Caco-2 (cell line): ENCODE data around the gene MMEL1. TPM values are rescaled to one million over a fixed set of nuclear protein-coding genes. Genes with fewer than 3 reads are reported as not detected.

ENCODE experiments used
- BruUV-seq: library from RNA; stranded (reverse); fragments of 400-500 nt; replicated peaks from 2 replicates; lab custom pipeline; 2021; lab: Mats Ljungman, UMichigan
- CTCF ChIA-PET: fragments of 300-600 bp; sonication (Branson Sonifier 250); formaldehyde crosslinking; loops from one replicate; lab custom pipeline; 2022; ENCODE audit warnings: antibody characterized with exemption; lab: Charles Lee
- POLR2A ChIA-PET: fragments of 300-600 bp; sonication (Branson Sonifier 250); formaldehyde crosslinking; loops from one replicate; lab custom pipeline; 2022; ENCODE audit warnings: antibody characterized with exemption; lab: Charles Lee
- DNase-seq, 2 experiments: peaks; one replicate each; pipeline versions ENCODE4 v3.0.0 to v3.0.0-alpha.2; 2020 to 2022
- H3K27me3 ChIP-seq: replicated peaks from 2 replicates; pipeline ENCODE4 v1.6.0; 2011; ENCODE audit warnings: low read length; ENCODE audit not compliant: control insufficient read depth, insufficient read depth
- H3K36me3 ChIP-seq: 2 replicates; pipeline ENCODE4 v1.5.1; 2011; ENCODE audit warnings: low read length; ENCODE audit not compliant: control insufficient read depth, insufficient read depth
- H3K4me1 ChIP-seq: fragments of 250-450 bp; sonication (Bioruptor Pico); 2 replicates; pipeline ENCODE4 v1.5.1; 2020; ENCODE audit warnings: mild to moderate bottlenecking
- H3K4me3 ChIP-seq: 2 replicates; pipeline ENCODE4 v1.5.1; 2011; ENCODE audit warnings: low read depth, mild to moderate bottlenecking, control low read depth, low read length
- H3K9me3 ChIP-seq: fragments of 250-450 bp; sonication (Bioruptor Pico); 2 replicates; pipeline ENCODE4 v1.5.1; 2020; ENCODE audit warnings: mild to moderate bottlenecking, moderate library complexity
- H3K27ac Mint-ChIP-seq: one replicate; pipeline ENCODE4 v1.8.0; 2022; ENCODE audit warnings: mixed read lengths; ENCODE audit not compliant: unreplicated experiment
- H3K27me3 Mint-ChIP-seq: one replicate; pipeline ENCODE4 v1.8.0; 2022; ENCODE audit warnings: mixed read lengths; ENCODE audit not compliant: insufficient read depth, unreplicated experiment
- H3K36me3 Mint-ChIP-seq: one replicate; pipeline ENCODE4 v1.8.0; 2022; ENCODE audit warnings: mild to moderate bottlenecking, mixed read lengths; ENCODE audit not compliant: insufficient read depth, unreplicated experiment
- H3K4me1 Mint-ChIP-seq: one replicate; pipeline ENCODE4 v1.8.0; 2022; ENCODE audit warnings: low read depth, mixed read lengths; ENCODE audit not compliant: unreplicated experiment
- H3K4me3 Mint-ChIP-seq: one replicate; pipeline ENCODE4 v1.8.0; 2022; ENCODE audit warnings: mild to moderate bottlenecking, moderate library complexity, mixed read lengths; ENCODE audit not compliant: unreplicated experiment
- H3K9me3 Mint-ChIP-seq: one replicate; pipeline ENCODE4 v1.8.0; 2022; ENCODE audit warnings: mixed read lengths; ENCODE audit not compliant: unreplicated experiment
- intact Hi-C: fragments of 100-400 bp; cut with micrococcal nuclease; formaldehyde crosslinking; loops from one replicate; pipeline ENCODE4 v1.10.0; 2022; ENCODE audit not compliant: unreplicated experiment
- total RNA-seq: library from RNA; stranded (reverse); gene quantifications from 2 replicates; pipeline ENCODE4 v1.2.3, GENCODE V29; 2022
- TF ChIP-seq, protein P1 (sequence below), 2 experiments: fragments of 200-600 bp in 1 of 2; IDR thresholded peaks; 1 replicate in 1 of 2; 2 replicates in 1 of 2; pipeline versions ENCODE4 v1.5.1 to v1.8.0; 2011 to 2022; ENCODE audit warnings: antibody characterized with exemption in 1 of 2, control low read depth in 1 of 2, inconsistent platforms in 1 of 2, low read depth in 1 of 2, low read length in 1 of 2, mild to moderate bottlenecking in 1 of 2, moderate library complexity in 1 of 2; ENCODE audit not compliant: insufficient read depth in 1 of 2, severe bottlenecking in 1 of 2, unreplicated experiment in 1 of 2

The MMEL1 gene
- total RNA-seq, 1 experiment from 2014 or later = not detected

DNA sequence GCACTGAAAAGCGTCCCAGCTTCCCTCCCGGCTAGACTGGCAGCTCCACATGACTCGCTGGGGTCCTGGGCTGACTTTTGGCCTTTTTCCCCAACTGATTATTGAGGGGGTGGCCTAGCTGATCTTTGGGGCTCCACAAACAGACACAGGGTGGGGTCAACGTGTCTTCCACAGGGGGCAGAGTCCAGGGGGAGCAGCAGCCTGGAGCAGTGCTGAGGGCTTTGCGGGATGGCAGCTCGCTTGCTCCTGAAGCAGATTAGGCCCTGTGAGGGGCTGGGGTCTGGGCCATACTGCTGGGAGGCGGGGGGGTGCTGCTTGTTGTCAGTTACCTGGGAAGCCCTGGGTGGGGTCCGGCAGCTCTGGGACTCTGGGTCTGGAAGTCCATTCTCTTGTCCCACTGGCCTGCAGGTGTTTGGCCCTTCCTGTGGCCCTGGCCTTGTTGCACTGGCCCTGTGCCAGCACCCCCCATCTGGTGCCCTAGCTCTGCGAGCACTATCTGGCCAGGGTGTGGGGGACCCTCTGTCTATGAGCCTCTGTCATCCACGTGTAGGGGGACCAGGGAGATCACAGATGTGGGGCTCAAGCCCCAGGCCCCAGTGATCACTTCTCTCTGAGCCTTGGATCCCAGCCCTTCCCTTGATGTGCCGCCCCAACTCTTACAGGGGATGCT is 90.4 kb downstream of the MMEL1 start:
- no peak for DNase-seq
- Mint-ChIP-seq H3K9me3 (no peaks in the 10 kb centered on the region), H3K36me3 (peaks cover 6% of the 10 kb centered on the region), H3K4me3 (no peak overlapping the region), H3K4me1 (no peaks in the 10 kb centered on the region), H3K27ac (no peak overlapping the region), H3K27me3 (no peaks in the 10 kb centered on the region)
- Histone ChIP-seq H3K27me3 (no peaks in the 10 kb centered on the region), H3K36me3 (no peaks in the 10 kb centered on the region), H3K4me1 (peaks cover 3% of the 10 kb centered on the region), H3K4me3 (no peak overlapping the region), H3K9me3 (no peaks in the 10 kb centered on the region)
- ChIA-PET CTCF (no interaction called here), POLR2A (no interaction called here)
- BruUV-seq = no TSS peak
- TF ChIP-seq, protein P1, sequence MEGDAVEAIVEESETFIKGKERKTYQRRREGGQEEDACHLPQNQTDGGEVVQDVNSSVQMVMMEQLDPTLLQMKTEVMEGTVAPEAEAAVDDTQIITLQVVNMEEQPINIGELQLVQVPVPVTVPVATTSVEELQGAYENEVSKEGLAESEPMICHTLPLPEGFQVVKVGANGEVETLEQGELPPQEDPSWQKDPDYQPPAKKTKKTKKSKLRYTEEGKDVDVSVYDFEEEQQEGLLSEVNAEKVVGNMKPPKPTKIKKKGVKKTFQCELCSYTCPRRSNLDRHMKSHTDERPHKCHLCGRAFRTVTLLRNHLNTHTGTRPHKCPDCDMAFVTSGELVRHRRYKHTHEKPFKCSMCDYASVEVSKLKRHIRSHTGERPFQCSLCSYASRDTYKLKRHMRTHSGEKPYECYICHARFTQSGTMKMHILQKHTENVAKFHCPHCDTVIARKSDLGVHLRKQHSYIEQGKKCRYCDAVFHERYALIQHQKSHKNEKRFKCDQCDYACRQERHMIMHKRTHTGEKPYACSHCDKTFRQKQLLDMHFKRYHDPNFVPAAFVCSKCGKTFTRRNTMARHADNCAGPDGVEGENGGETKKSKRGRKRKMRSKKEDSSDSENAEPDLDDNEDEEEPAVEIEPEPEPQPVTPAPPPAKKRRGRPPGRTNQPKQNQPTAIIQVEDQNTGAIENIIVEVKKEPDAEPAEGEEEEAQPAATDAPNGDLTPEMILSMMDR (IDR thresholded peaks at IDR 0.05; ENCODE audit: insufficient read depth in 1 of 2, low read depth in 1 of 2, low read length in 1 of 2, severe bottlenecking in 1 of 2, unreplicated experiment in 1 of 2) = no peak
- intact Hi-C loops = no loop called here

DNA sequence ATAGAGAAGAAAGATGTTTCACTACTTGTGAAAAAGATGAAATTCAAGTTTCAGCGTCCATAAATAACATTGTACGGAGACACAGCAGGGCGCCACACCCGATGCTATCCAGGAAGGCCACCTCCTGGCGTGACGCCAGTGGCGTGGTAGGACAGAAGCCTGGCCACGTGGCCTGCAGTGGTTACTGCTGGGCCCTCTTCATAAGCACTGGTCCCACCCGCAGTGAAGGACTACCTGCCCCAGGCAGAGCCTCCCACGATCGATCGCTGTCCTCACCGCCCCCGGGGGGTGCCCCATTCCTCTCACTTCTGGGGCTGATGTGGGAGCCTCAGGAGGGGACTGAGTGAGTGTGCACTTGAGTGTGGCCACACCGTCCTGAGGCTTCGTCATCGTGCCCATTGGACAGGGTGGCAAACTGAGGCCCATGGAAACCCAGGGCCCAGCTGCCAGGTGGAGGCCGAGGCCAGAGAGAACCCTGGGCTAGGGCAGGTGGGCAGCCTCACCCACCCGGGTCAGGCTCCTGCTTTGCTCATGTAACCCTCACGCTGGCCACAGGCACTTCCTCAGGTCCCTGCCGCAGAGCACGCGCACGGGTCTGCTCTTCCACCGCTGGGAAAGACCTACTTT is 91.1 kb downstream of the MMEL1 start:
- DNase-seq = no peak
- no peaks in the 10 kb centered on the region for H3K4me1 ChIP-seq
- H3K4me1 Mint-ChIP-seq = no peaks in the 10 kb centered on the region
- H3K27me3 ChIP-seq = no peaks in the 10 kb centered on the region
- no TSS peak for BruUV-seq
- no peaks in the 10 kb centered on the region for H3K9me3 Mint-ChIP-seq
- H3K9me3 ChIP-seq = no peaks in the 10 kb centered on the region
- no peak overlapping the region for H3K4me3 ChIP-seq
- intact Hi-C loops = no loop called here
- H3K4me3 Mint-ChIP-seq = no peak overlapping the region
- CTCF ChIA-PET = no interaction called here
- TF ChIP-seq, protein P1 (IDR thresholded peaks at IDR 0.05; ENCODE audit: insufficient read depth in 1 of 2, low read depth in 1 of 2, low read length in 1 of 2, severe bottlenecking in 1 of 2, unreplicated experiment in 1 of 2) = no peak
- POLR2A ChIA-PET = no interaction called here
- H3K36me3 ChIP-seq = no peaks in the 10 kb centered on the region
- peaks cover 4% of the 10 kb centered on the region for H3K36me3 Mint-ChIP-seq
- H3K27ac Mint-ChIP-seq = no peak overlapping the region
- no peaks in the 10 kb centered on the region for H3K27me3 Mint-ChIP-seq

DNA sequence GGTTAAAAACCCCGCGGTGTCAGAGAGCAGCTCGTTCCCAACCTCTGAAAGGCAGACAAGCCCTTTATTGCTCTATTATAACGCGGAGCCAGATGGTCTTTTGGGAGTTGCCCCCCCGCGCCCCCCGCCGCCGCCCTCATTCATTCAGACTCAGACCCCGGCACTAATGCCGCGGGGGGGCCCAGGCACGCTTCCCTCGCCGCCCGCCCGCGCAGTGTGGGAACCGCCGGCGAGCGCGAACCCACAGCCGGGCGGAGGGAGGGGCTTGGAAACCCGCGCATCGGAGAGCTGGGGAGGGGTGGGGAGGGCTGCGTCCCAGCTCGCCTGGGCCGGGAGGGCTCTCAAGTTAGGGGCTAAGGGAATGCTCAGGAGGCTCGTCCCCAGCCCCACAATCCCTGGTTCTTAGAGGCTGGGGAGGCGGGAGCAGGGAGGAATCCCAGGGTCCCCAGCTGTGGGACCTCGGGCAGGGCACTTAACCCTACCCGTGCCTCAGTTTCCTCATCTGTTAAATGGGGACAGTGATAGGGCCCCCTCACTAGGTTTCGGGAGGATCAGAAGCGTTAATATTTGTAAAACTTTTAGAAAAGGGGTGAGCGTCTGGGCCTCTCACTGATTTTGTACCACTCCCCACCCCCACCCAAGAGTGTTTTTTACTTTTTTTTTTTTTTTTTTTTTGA is 91.9 kb downstream of the MMEL1 start:
- POLR2A ChIA-PET = no interaction called here
- intact Hi-C loops = no loop called here

More for the DNA sequence above, 91.9 kb downstream of the MMEL1 start:
- CTCF ChIA-PET = no interaction called here
- H3K27me3 ChIP-seq = no peaks in the 10 kb centered on the region
- Mint-ChIP-seq H3K4me3 (no peak overlapping the region), H3K27me3 (no peaks in the 10 kb centered on the region), H3K4me1 (no peaks in the 10 kb centered on the region), H3K36me3 (no peaks in the 10 kb centered on the region), H3K9me3 (no peaks in the 10 kb centered on the region), H3K27ac (no peak overlapping the region)
- no peak for DNase-seq
- H3K9me3 ChIP-seq = no peaks in the 10 kb centered on the region
- H3K4me3 ChIP-seq = no peak overlapping the region
- no peaks in the 10 kb centered on the region for H3K4me1 ChIP-seq
- no TSS peak for BruUV-seq
- H3K36me3 ChIP-seq = no peaks in the 10 kb centered on the region
- TF ChIP-seq, protein P1 (IDR thresholded peaks at IDR 0.05; ENCODE audit: insufficient read depth in 1 of 2, low read depth in 1 of 2, low read length in 1 of 2, severe bottlenecking in 1 of 2, unreplicated experiment in 1 of 2) = no peak

Other genes starting within 250 kb of the MMEL1 start
- gene MORN1, start 241.5 kb downstream of the MMEL1 start, total RNA-seq = 8.6 and 9.1 TPM in 2 replicates
- 136 and 141 TPM in 2 replicates for gene RER1, start 241.2 kb downstream of the MMEL1 start, total RNA-seq
- gene PEX10, start 220.5 kb downstream of the MMEL1 start, total RNA-seq = 19.7 and 21.9 TPM in 2 replicates
- gene PLCH2, start 156.7 kb downstream of the MMEL1 start, total RNA-seq = 0.27 and 0.32 TPM in 2 replicates
- gene PANK4, start 106.4 kb downstream of the MMEL1 start, total RNA-seq = 27.0 and 31.7 TPM in 2 replicates
- not detected in 2 replicates for gene HES5, start 102.8 kb downstream of the MMEL1 start, total RNA-seq
- gene TNFRSF14, start 76.6 kb downstream of the MMEL1 start, total RNA-seq = 1.5 and 3.2 TPM in 2 replicates
- gene PRXL2B, start 46.2 kb downstream of the MMEL1 start, total RNA-seq = 16.2 and 16.8 TPM in 2 replicates
- gene TTC34, start 168.7 kb upstream of the MMEL1 start, total RNA-seq = 0.70 and 0.79 TPM in 2 replicates